HEK293 (cell line): ENCODE data around the gene ZNF17.

ENCODE experiments used
- CTCF ChIA-PET: fragments of 350-600 bp; formaldehyde crosslinking; extraction: SDS; loops from one replicate; lab custom pipeline; 2021; ENCODE audit warnings: antibody characterized with exemption; lab: Yijun Ruan, JAX
- POLR2A ChIA-PET: fragments of 300-600 bp; formaldehyde crosslinking; extraction: SDS; loops from one replicate; lab custom pipeline; 2020; ENCODE audit warnings: antibody characterized with exemption, inconsistent platforms; lab: Yijun Ruan, JAX
- H3K27ac ChIP-seq: fragments of 200-500 bp; sonication (Bioruptor generic); 2 replicates; pipeline ENCODE4 v1.5.1; 2014; ENCODE audit warnings: low read depth, low read length, control low read depth, inconsistent platforms; ENCODE audit errors: extremely low read depth
- H3K36me3 ChIP-seq, 2 experiments: fragments of 200-500 bp in 1 of 2; sonication (Bioruptor generic) in 1 of 2; 1 replicate in 1 of 2; 2 replicates in 1 of 2; pipeline ENCODE4 v1.5.1; 2014 to 2017; ENCODE audit warnings: inconsistent platforms in 2 of 2, low read length in 2 of 2; ENCODE audit not compliant: control insufficient read depth in 2 of 2, insufficient read depth in 1 of 2
- H3K4me1 ChIP-seq: fragments of 200-500 bp; sonication (Bioruptor generic); 2 replicates; pipeline ENCODE4 v1.5.1; 2014; ENCODE audit warnings: mild to moderate bottlenecking, low read length, inconsistent platforms; ENCODE audit not compliant: control insufficient read depth, insufficient read depth
- H3K4me3 ChIP-seq: 2 replicates; pipeline ENCODE4 v1.5.1; 2011; ENCODE audit warnings: low read depth, mild to moderate bottlenecking, control low read depth, low read length, moderate library complexity
- H3K9me3 ChIP-seq: fragments of 200-500 bp; sonication (Bioruptor generic); 2 replicates; pipeline ENCODE4 v1.5.1; 2014; ENCODE audit warnings: low read depth, low read length, inconsistent platforms; ENCODE audit not compliant: control insufficient read depth, insufficient read depth
- BCL11A ChIP-seq: fragments of 450-650 bp; formaldehyde crosslinking; IDR thresholded peaks from 2 replicates; pipeline ENCODE4 v1.5.1; 2016; ENCODE audit warnings: low read depth, missing biosample characterization, missing genetic modification characterization
- GLI2 ChIP-seq: fragments of 450-650 bp; formaldehyde crosslinking; IDR thresholded peaks from 2 replicates; pipeline ENCODE4; 2017; ENCODE audit warnings: missing biosample characterization, missing genetic modification characterization, low read depth, borderline replicate concordance
- HIC1 ChIP-seq: fragments of 450-650 bp; formaldehyde crosslinking; IDR thresholded peaks from 2 replicates; pipeline ENCODE4 v1.5.1; 2016; ENCODE audit warnings: missing biosample characterization, missing genetic modification characterization
- IKZF3 ChIP-seq: fragments of 450-650 bp; IDR thresholded peaks from 2 replicates; pipeline ENCODE4 v1.5.0; 2018; ENCODE audit warnings: missing biosample characterization, mild to moderate bottlenecking, missing genetic modification characterization, moderate library complexity
- REPIN1 ChIP-seq: fragments of 450-650 bp; formaldehyde crosslinking; IDR thresholded peaks from 2 replicates; pipeline ENCODE4 v1.5.1; 2017; ENCODE audit warnings: missing biosample characterization, missing genetic modification characterization, low read depth
- SP7 ChIP-seq: fragments of 450-650 bp; formaldehyde crosslinking; IDR thresholded peaks from 2 replicates; pipeline ENCODE4 v1.5.1; 2016; ENCODE audit warnings: missing biosample characterization, missing genetic modification characterization
- TCF7L2 ChIP-seq: IDR thresholded peaks from 2 replicates; pipeline ENCODE4 v1.6.1; 2011; ENCODE audit warnings: low read depth, mild to moderate bottlenecking, inconsistent platforms, low read length, moderate library complexity, borderline replicate concordance
- ZBTB11 ChIP-seq: fragments of 450-650 bp; formaldehyde crosslinking; conservative IDR thresholded peaks from 2 replicates; pipeline ENCODE4 v1.5.1; 2016; ENCODE audit warnings: low read depth, missing biosample characterization, missing genetic modification characterization
- ZBTB17 ChIP-seq: fragments of 450-650 bp; formaldehyde crosslinking; IDR thresholded peaks from 2 replicates; pipeline ENCODE4 v1.5.1; 2016; ENCODE audit warnings: missing biosample characterization, missing genetic modification characterization
- ZNF174 ChIP-seq: fragments of 450-650 bp; formaldehyde crosslinking; IDR thresholded peaks from 2 replicates; pipeline ENCODE4 v1.5.0; 2017; ENCODE audit warnings: missing biosample characterization, mild to moderate bottlenecking, missing genetic modification characterization
- ZNF23 ChIP-seq: fragments of 450-650 bp; formaldehyde crosslinking; IDR thresholded peaks from 2 replicates; pipeline ENCODE4 v1.5.1; 2016; ENCODE audit warnings: missing biosample characterization, missing genetic modification characterization, borderline replicate concordance
- ZNF292 ChIP-seq: fragments of 450-650 bp; formaldehyde crosslinking; IDR thresholded peaks from 2 replicates; pipeline ENCODE4 v1.5.1; 2016; ENCODE audit warnings: low read depth, missing biosample characterization, missing genetic modification characterization, borderline replicate concordance
- ZNF311 ChIP-seq: fragments of 450-650 bp; formaldehyde crosslinking; IDR thresholded peaks from 2 replicates; pipeline ENCODE4 v1.5.1; 2017; ENCODE audit warnings: missing biosample characterization, missing genetic modification characterization, borderline replicate concordance
- ZNF404 ChIP-seq: fragments of 450-650 bp; formaldehyde crosslinking; IDR thresholded peaks from 2 replicates; pipeline ENCODE4 v1.5.1; 2017; ENCODE audit warnings: missing biosample characterization, missing genetic modification characterization
- ZNF514 ChIP-seq: fragments of 450-650 bp; formaldehyde crosslinking; IDR thresholded peaks from 2 replicates; pipeline ENCODE4 v1.5.1; 2016; ENCODE audit warnings: missing biosample characterization, missing genetic modification characterization
- ZNF677 ChIP-seq: fragments of 450-650 bp; IDR thresholded peaks from 2 replicates; pipeline ENCODE4 v1.5.0; 2018; ENCODE audit warnings: missing biosample characterization, mild to moderate bottlenecking, missing genetic modification characterization, moderate library complexity
- ZNF76 ChIP-seq: fragments of 450-650 bp; formaldehyde crosslinking; IDR thresholded peaks from 2 replicates; pipeline ENCODE4; 2016; ENCODE audit warnings: low read depth, missing biosample characterization, missing genetic modification characterization, borderline replicate concordance
- ZSCAN4 ChIP-seq: fragments of 450-650 bp; formaldehyde crosslinking; IDR thresholded peaks from 2 replicates; pipeline ENCODE4 v1.5.1; 2017; ENCODE audit warnings: missing biosample characterization, missing genetic modification characterization
- TF ChIP-seq, protein P1 (sequence below): fragments of 450-650 bp; formaldehyde crosslinking; IDR thresholded peaks from 2 replicates; pipeline ENCODE4 v1.5.1; 2016; ENCODE audit warnings: missing biosample characterization, missing genetic modification characterization, low read depth
- TF ChIP-seq, protein P2 (sequence below): fragments of 450-650 bp; IDR thresholded peaks from 2 replicates; pipeline ENCODE4 v1.5.1; 2018; ENCODE audit warnings: missing biosample characterization, mild to moderate bottlenecking, missing genetic modification characterization
- TF ChIP-seq, protein P3 (sequence below): fragments of 450-650 bp; formaldehyde crosslinking; IDR thresholded peaks from 2 replicates; pipeline ENCODE4 v1.5.1; 2016; ENCODE audit warnings: missing biosample characterization, missing genetic modification characterization

ZNF17 gene

GRCh38 chr19:57363688-57364181 lies 47.2 kb upstream of the ZNF17 start:
- Histone ChIP-seq H3K9me3 (no peaks in the 10 kb centered on the region), H3K27ac (peak overlapping the region; percentile 54; the same call in 1 of the 2 replicates), H3K36me3 (peaks cover 11 to 17% of the 10 kb centered on the region in 2 experiments), H3K4me1 (peaks cover 4% of the 10 kb centered on the region; the same call in 1 of the 2 replicates), H3K4me3 (peak overlapping the region; percentile 86)
- TF ChIP-seq ZBTB17 (tag by site-specific recombination) = peak; percentile 85
- TF ChIP-seq ZNF23 (tag by site-specific recombination) = no peak
- TF ChIP-seq, all 188 proteins: peak for 1
- ChIA-PET CTCF (no interaction called here), POLR2A (interaction anchor here (1.0 to 2.2 kb wide), 7 partner anchors 9 to 451 kb away, joined by 3 to 29 read pairs (median 4); partner anchors contain the start of genes ZNF304, ZNF548, ZNF552 and ZNF749)

- no peak overlapping the region for H3K27ac ChIP-seq
- ChIA-PET POLR2A (interaction anchor here (0.6 kb wide), 2 partner anchors 47 to 59 kb away, joined by 3 to 4 read pairs; no protein-coding TSS in a partner anchor), CTCF (interaction anchor here (0.6 kb wide), 1 partner anchor 636 kb away, joined by 5 read pairs; no protein-coding TSS in a partner anchor)
- H3K9me3 ChIP-seq = no peaks in the 10 kb centered on the region
- no peak overlapping the region for H3K4me3 ChIP-seq
- peaks cover 4% of the 10 kb centered on the region; the same call in 1 of the 2 replicates for H3K4me1 ChIP-seq
- peaks cover 7 to 23% of the 10 kb centered on the region in 2 experiments for H3K36me3 ChIP-seq
- no peak for TF ChIP-seq ZNF311 (tag by site-specific recombination)
- no peak for TF ChIP-seq SP7 (tag by site-specific recombination)
- no peak for TF ChIP-seq IKZF3
- TF ChIP-seq, protein P1, sequence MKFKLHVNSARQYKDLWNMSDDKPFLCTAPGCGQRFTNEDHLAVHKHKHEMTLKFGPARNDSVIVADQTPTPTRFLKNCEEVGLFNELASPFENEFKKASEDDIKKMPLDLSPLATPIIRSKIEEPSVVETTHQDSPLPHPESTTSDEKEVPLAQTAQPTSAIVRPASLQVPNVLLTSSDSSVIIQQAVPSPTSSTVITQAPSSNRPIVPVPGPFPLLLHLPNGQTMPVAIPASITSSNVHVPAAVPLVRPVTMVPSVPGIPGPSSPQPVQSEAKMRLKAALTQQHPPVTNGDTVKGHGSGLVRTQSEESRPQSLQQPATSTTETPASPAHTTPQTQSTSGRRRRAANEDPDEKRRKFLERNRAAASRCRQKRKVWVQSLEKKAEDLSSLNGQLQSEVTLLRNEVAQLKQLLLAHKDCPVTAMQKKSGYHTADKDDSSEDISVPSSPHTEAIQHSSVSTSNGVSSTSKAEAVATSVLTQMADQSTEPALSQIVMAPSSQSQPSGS (tag by site-specific recombination) = no peak
- TF ChIP-seq ZNF677 (tag by site-specific recombination) = no peak
- TF ChIP-seq ZBTB11 = no peak
- TF ChIP-seq, protein P2, sequence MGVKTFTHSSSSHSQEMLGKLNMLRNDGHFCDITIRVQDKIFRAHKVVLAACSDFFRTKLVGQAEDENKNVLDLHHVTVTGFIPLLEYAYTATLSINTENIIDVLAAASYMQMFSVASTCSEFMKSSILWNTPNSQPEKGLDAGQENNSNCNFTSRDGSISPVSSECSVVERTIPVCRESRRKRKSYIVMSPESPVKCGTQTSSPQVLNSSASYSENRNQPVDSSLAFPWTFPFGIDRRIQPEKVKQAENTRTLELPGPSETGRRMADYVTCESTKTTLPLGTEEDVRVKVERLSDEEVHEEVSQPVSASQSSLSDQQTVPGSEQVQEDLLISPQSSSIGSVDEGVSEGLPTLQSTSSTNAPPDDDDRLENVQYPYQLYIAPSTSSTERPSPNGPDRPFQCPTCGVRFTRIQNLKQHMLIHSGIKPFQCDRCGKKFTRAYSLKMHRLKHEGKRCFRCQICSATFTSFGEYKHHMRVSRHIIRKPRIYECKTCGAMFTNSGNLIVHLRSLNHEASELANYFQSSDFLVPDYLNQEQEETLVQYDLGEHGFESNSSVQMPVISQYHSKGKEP (tag by site-specific recombination) = no peak
- no peak for TF ChIP-seq TCF7L2
- TF ChIP-seq, protein P3, sequence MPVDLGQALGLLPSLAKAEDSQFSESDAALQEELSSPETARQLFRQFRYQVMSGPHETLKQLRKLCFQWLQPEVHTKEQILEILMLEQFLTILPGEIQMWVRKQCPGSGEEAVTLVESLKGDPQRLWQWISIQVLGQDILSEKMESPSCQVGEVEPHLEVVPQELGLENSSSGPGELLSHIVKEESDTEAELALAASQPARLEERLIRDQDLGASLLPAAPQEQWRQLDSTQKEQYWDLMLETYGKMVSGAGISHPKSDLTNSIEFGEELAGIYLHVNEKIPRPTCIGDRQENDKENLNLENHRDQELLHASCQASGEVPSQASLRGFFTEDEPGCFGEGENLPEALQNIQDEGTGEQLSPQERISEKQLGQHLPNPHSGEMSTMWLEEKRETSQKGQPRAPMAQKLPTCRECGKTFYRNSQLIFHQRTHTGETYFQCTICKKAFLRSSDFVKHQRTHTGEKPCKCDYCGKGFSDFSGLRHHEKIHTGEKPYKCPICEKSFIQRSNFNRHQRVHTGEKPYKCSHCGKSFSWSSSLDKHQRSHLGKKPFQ (tag by site-specific recombination) = no peak
- no peak for TF ChIP-seq ZNF514
- no peak for TF ChIP-seq REPIN1
- TF ChIP-seq GLI2 (tag by site-specific recombination) = no peak
- TF ChIP-seq ZNF174 = no peak
- TF ChIP-seq ZNF76 (tag by site-specific recombination) = no peak
- no peak for TF ChIP-seq ZNF404
- TF ChIP-seq ZSCAN4 (tag by site-specific recombination) = no peak
- TF ChIP-seq ZNF292 (tag by site-specific recombination) = no peak
- no peak for TF ChIP-seq HIC1 (tag by site-specific recombination)
- no peak for TF ChIP-seq BCL11A (tag by site-specific recombination)
Measured at GRCh38 chr19:57366776-57367175, 44.2 kb upstream of the ZNF17 start.
